Transverse colon (tissue), 4 donors: ENCODE results near the gene FOSL1.

Experiments used
- EP300 ChIP-seq: sonication (generic); formaldehyde crosslinking; IDR thresholded peaks from one replicate; pipeline ENCODE4 v1.6.1; 2017; ENCODE audit warnings: antibody characterized with exemption, low read depth
- POLR2A ChIP-seq: fragments of 450-650 bp; IDR thresholded peaks from one replicate; pipeline ENCODE4 v1.6.1; 2016; ENCODE audit warnings: antibody characterized with exemption, mild to moderate bottlenecking, moderate library complexity
- POLR2AphosphoS5 ChIP-seq, 3 donors: sonication (generic); formaldehyde crosslinking; IDR thresholded peaks; one replicate each; pipeline ENCODE4 v1.6.1; 2016; ENCODE audit warnings: antibody characterized with exemption in 3 of 3
- TF ChIP-seq, protein P1 (sequence below), 5 experiments: fragments of 200-600 bp in 3 of 5; fragments of 450-650 bp in 2 of 5; sonication (generic) in 3 of 5; IDR thresholded peaks; 1 replicate in 2 of 5; 2 replicates in 3 of 5; pipeline ENCODE4 v1.5.1; 2016 to 2017; ENCODE audit warnings: antibody characterized with exemption in 5 of 5, inconsistent platforms in 3 of 5, mild to moderate bottlenecking in 2 of 5, moderate library complexity in 1 of 5

DNA sequence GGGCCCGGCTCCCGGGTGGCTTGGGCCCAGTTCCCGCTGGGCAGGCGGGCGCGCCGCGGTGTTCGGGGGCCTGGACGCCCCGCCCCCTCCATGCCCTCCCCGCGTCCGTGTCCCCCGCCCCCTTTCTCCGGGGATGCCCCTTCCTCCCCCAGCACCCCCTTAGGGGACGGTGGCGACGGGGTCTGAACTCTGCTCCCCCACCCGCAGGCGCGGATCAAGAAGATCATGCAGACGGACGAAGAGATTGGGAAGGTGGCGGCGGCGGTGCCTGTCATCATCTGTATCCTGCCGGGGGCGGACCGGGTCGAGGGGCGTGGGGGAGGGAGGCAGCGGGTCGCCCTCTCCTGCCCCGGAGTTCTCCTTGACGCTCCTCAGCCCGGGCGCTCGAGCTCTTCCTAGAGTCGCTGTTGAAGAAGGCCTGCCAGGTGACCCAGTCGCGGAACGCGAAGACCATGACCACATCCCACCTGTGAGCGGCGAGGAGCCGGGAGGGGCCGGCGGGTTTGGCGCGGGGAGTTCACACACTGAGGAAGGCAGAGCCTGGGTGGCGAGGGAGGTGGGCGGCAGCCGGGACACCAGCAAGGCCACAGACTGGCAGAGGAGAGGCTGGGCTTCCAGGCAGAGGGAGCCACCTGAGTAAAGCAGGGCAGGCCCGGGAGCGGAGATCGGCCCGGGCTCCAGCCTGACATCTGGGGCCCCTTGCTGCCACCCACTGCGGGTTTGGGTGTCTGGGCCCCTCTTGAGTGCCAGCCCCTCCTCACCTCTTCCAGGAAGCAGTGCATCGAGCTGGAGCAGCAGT, 19.6 kb upstream of the FOSL1 start:
- TF ChIP-seq POLR2AphosphoS5 (IDR thresholded peaks at IDR 0.05), result no peak
- TF ChIP-seq, protein P1, sequence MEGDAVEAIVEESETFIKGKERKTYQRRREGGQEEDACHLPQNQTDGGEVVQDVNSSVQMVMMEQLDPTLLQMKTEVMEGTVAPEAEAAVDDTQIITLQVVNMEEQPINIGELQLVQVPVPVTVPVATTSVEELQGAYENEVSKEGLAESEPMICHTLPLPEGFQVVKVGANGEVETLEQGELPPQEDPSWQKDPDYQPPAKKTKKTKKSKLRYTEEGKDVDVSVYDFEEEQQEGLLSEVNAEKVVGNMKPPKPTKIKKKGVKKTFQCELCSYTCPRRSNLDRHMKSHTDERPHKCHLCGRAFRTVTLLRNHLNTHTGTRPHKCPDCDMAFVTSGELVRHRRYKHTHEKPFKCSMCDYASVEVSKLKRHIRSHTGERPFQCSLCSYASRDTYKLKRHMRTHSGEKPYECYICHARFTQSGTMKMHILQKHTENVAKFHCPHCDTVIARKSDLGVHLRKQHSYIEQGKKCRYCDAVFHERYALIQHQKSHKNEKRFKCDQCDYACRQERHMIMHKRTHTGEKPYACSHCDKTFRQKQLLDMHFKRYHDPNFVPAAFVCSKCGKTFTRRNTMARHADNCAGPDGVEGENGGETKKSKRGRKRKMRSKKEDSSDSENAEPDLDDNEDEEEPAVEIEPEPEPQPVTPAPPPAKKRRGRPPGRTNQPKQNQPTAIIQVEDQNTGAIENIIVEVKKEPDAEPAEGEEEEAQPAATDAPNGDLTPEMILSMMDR (IDR thresholded peaks at IDR 0.05), result no peak
- no peak for TF ChIP-seq EP300
- no peak for TF ChIP-seq POLR2A
